Measurements from ENCODE around the gene TMEM62.
A peak's percentile ranks its signal among the peaks of the same experiment; 100 is the strongest.
"Not testable (repeated sequence)": the region's sequence is repeated elsewhere in the genome, so short reads cannot be mapped to it uniquely, and the experiment has no call there.

The TMEM62 gene

DNA sequence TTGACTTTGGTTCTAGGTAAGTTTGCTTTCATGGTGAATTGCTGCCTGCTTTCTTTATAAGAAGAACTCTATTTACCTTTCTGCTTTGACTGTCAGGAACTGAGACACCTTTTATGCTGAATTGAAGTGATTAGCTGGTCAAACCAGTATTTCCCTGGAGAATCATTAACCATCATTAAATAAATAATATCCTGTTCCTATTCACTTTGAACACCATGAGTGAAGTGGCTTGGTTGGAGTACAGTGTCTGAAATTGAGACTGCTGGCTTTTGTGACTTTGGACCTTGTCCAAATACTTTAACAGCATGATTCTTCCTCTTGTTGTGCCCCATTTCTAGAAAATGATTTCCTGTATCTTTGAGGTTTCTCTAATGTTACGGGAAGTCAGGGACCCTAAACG is 5.6 kb upstream of the TMEM62 start:
- Histone ChIP-seq H3K36me3 (replicated peaks; ENCODE audit: low read depth, low read length) (no peaks in the 10 kb centered on the region), H3K9ac (ENCODE audit: low read length) (no peak overlapping the region), H3K79me2 (ENCODE audit: low read length) (no peaks in the 10 kb centered on the region), H4K20me1 (ENCODE audit: insufficient read depth, low read length) (no peaks in the 10 kb centered on the region), H3K9me3 (ENCODE audit: insufficient read depth, low read length) (no peaks in the 10 kb centered on the region), H3K4me3 (ENCODE audit: low read length) (no peak overlapping the region), H3K27ac (ENCODE audit: low read length) (no peak overlapping the region), H2AFZ (ENCODE audit: low read depth, low read length) (no peak overlapping the region), H3K27me3 (ENCODE audit: low read depth, low read length) (no peaks in the 10 kb centered on the region), H3K4me2 (ENCODE audit: low read length) (no peak overlapping the region), H3K4me1 (ENCODE audit: low read length) (peaks cover 13% of the 10 kb centered on the region)
- no peak for TF ChIP-seq EZH2phosphoT487 (IDR thresholded peaks at IDR 0.05; ENCODE audit: low read depth)
- TF ChIP-seq, protein P1, sequence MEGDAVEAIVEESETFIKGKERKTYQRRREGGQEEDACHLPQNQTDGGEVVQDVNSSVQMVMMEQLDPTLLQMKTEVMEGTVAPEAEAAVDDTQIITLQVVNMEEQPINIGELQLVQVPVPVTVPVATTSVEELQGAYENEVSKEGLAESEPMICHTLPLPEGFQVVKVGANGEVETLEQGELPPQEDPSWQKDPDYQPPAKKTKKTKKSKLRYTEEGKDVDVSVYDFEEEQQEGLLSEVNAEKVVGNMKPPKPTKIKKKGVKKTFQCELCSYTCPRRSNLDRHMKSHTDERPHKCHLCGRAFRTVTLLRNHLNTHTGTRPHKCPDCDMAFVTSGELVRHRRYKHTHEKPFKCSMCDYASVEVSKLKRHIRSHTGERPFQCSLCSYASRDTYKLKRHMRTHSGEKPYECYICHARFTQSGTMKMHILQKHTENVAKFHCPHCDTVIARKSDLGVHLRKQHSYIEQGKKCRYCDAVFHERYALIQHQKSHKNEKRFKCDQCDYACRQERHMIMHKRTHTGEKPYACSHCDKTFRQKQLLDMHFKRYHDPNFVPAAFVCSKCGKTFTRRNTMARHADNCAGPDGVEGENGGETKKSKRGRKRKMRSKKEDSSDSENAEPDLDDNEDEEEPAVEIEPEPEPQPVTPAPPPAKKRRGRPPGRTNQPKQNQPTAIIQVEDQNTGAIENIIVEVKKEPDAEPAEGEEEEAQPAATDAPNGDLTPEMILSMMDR (IDR thresholded peaks at IDR 0.05; ENCODE audit: low read depth, low read length), result no peak

DNA sequence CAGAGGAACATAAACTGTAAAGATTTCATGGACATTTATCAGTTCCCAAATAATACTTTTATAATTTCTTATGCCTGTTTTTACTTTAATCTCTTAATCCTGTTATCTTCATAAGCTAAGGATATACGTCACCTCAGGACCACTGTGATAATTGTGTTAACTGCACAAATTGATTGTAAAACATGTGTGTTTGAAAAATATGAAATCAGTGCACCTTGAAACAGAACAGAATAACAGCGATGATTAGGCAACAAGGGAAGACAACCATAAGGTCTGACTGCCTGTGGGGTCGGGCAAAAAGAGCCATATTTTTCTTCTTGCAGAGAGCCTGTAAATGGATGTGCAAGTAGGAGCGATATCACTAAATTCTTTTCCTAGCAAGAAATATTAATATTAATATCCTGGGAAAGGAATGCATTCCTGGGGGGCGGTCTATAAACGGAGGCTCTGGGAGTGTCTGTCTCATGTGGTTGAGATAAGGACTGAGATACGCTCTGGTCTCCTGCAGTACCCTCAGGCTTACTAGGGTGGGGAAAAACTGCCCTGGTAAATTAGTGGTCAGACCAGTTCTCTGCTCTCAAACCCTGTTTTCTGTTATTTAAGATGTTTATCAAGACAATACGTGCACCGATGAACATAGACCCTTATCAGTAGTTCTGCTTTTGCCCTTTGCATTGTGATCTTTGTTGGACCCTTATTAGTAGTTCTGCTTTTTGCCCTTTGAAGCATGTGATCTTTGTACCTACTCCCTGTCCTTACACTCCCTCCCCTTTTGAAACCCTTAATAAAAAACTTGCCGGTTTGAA is 5.0 kb upstream of the TMEM62 start:
- H2AFZ ChIP-seq (ENCODE audit: low read depth, low read length); H3K4me2 ChIP-seq (ENCODE audit: low read length); H3K9ac ChIP-seq (ENCODE audit: low read length); H3K79me2 ChIP-seq (ENCODE audit: low read length); H4K20me1 ChIP-seq (ENCODE audit: insufficient read depth, low read length); H3K27me3 ChIP-seq (ENCODE audit: low read depth, low read length); H3K36me3 ChIP-seq (replicated peaks; ENCODE audit: low read depth, low read length); H3K4me3 ChIP-seq (ENCODE audit: low read length); H3K9me3 ChIP-seq (ENCODE audit: insufficient read depth, low read length); H3K27ac ChIP-seq (ENCODE audit: low read length): not testable (repeated sequence)
- H3K4me1 ChIP-seq (ENCODE audit: low read length), result peaks cover 16% of the 10 kb centered on the region

DNA sequence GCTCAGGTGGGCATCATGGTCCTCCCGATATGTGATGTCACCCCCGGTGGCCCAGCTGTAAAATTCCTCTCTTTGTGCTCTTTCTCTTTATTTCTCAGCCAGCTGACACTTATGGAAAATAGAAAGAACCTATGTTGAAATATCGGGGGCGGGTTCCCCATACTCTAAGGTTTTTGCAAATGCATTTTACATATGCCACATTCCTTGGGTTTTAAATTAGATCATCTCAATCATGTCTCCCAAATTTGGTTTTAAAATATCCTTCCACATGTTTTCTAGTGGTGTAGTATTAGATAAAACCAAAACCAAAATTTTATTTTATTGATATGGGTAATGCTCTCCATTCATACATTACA is 4.4 kb upstream of the TMEM62 start:
- Histone ChIP-seq H3K79me2 (ENCODE audit: low read length) (peaks cover 5% of the 10 kb centered on the region), H3K4me3 (ENCODE audit: low read length) (no peak overlapping the region), H3K27me3 (ENCODE audit: low read depth, low read length) (no peaks in the 10 kb centered on the region), H3K4me1 (ENCODE audit: low read length) (peaks cover 16% of the 10 kb centered on the region), H3K27ac (ENCODE audit: low read length) (no peak overlapping the region), H3K36me3 (replicated peaks; ENCODE audit: low read depth, low read length) (no peaks in the 10 kb centered on the region), H3K9me3 (ENCODE audit: insufficient read depth, low read length) (no peaks in the 10 kb centered on the region), H4K20me1 (ENCODE audit: insufficient read depth, low read length) (no peaks in the 10 kb centered on the region), H3K9ac (ENCODE audit: low read length) (no peak overlapping the region), H3K4me2 (ENCODE audit: low read length) (no peak overlapping the region), H2AFZ (ENCODE audit: low read depth, low read length) (no peak overlapping the region)
- TF ChIP-seq EZH2phosphoT487 (IDR thresholded peaks at IDR 0.05; ENCODE audit: low read depth), result no peak
- TF ChIP-seq, protein P1 (IDR thresholded peaks at IDR 0.05; ENCODE audit: low read depth, low read length), result no peak

DNA sequence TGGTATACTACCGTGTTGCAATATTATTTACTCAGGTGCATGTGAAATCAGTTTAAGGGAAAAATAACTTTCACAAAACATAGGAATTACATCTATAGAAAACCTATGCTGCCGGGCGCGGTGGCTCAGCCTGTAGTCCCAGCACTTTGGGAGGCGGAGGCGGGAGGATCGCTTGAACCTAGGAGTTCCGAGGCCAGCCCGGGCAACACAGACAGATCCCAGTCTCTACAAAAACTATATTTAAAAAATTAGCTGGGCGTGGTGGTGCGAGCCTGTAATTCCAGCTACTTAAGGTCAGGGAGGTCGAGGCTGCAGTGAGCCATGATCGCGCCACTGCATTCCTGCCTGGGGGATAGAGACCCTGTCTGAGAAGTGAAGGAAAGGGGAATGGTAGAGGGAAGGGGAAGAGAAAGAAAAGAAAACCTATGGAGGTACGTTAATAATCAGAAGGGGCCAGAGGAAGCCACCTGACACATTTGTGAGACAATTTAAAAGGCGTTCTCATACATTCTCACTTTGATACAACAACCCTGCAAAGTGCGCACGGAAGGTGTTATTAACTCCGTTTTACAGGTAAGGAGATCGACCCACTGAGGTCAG is 456 bp upstream of the TMEM62 start:
- Histone ChIP-seq H3K36me3 (replicated peaks; ENCODE audit: low read depth, low read length) (peaks cover 22% of the 10 kb centered on the region), H3K9ac (ENCODE audit: low read length) (peak overlapping the region; percentile 90), H3K27me3 (ENCODE audit: low read depth, low read length) (no peaks in the 10 kb centered on the region), H3K4me3 (ENCODE audit: low read length) (peak overlapping the region; percentile 82), H3K4me1 (ENCODE audit: low read length) (peaks cover 14% of the 10 kb centered on the region), H3K4me2 (ENCODE audit: low read length) (peak overlapping the region; percentile 90), H4K20me1 (ENCODE audit: insufficient read depth, low read length) (peaks cover 14% of the 10 kb centered on the region), H3K79me2 (ENCODE audit: low read length) (peaks cover 27% of the 10 kb centered on the region), H2AFZ (ENCODE audit: low read depth, low read length) (peak overlapping the region; percentile 95), H3K27ac (ENCODE audit: low read length) (peak overlapping the region; percentile 67), H3K9me3 (ENCODE audit: insufficient read depth, low read length) (no peaks in the 10 kb centered on the region)
- TF ChIP-seq, protein P1 (IDR thresholded peaks at IDR 0.05; ENCODE audit: low read depth, low read length), result no peak
- TF ChIP-seq EZH2phosphoT487 (IDR thresholded peaks at IDR 0.05; ENCODE audit: low read depth), result no peak

Measured in OCI-LY3 (cell line).